HG03139 (cell line): ENCODE results near the gene TERF2IP.
A peak's percentile ranks its signal among the peaks of the same experiment; 100 is the strongest.

ENCODE experiments used
- ATAC-seq: cut with Tn5 transposase; IDR thresholded peaks from one replicate; pipeline ENCODE4 v1.9.1; 2021; ENCODE audit not compliant: unreplicated experiment

Gene TERF2IP

GRCh38 chr16:75647492-75648264 is at the start of gene TERF2IP, which contains the start of gene KARS1:
TERF2IP (plus strand) TSS chr16:75647773; CDS start chr16:75647883, 110 bp downstream.
KARS1 (minus strand) TSS chr16:75647665; CDS start chr16:75647639, 26 bp downstream.
- peak; percentile 85 for ATAC-seq

DNA sequence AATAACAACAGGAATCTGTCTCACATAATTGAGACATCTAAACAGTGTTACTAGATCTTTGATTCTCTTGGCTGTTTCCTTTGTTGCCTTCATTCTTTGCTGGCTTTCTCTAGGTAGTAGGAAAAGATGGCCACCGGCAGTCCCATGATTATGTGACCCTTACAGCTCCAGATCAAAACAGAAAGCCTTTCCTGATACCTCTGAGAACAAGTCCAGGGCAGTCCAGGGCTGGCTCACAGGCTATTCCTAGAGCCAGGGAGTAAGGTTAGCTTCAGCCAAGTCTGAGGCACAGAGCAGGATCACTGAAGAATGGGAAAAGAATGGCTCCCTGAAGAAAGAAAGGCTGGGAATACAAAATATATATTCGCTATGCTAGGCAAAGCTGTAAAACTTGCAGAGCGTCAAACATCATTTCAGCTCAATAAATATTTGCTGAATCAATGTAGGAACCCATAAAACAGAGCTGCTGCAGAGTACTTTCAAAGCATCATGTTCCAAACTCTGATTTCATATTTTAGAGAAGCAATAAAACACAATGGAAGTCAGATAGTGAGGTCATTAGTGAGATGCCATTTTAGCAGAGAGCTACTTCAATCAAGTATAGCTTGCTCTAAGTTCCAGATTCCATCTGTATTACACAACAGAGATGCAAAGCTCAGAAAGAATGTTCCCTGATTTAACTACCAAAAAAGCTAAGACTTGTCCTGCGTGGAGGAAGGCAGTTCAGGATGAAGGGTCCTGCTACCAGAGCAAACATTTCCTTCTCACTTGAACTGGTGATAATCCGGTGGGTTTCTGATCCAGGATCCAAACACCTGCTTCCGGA is 47.9 kb upstream of the TERF2IP start:
- ATAC-seq = no peak

DNA sequence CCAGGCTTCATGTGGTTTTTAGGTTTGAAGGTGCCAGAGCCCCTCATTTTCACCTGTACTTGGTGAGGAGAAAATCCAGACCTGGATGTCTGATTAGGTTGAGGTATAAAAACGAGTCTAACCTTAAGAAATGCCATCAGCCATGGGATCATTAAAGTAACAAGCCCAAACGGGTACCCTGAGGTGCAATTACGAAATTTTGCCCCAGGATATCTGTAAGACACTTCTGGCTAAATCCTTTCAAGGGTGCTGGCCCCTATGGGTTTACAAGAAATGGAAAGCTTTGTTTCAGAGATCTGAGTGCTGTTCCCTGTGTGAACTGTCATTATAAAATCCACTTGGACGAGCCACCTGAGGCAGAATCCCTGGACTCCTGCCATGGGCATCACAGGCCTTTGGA is 44.3 kb upstream of the TERF2IP start:
- no peak for ATAC-seq

DNA sequence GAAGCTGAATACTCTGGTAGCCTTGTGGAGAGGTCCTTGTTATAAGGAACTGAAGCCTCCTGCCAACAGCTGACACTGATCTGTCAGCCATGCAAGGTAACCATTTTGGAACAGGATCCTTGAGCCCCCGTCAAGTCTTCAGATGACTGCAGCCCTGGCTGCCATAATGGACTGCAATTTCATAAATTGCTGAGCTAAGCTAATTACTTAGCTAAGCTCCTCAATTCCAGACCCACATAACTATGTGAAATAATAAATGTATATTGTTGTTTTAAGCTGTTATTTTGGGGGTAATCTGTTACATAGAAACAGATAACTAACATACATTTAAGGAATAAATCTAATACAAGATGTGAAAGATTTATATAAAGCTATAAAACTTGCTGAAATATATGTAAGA is 41.1 kb upstream of the TERF2IP start:
- ATAC-seq = no peak

GRCh38 chr16:75614066-75614897 is 33.3 kb upstream of the TERF2IP start:
- no peak for ATAC-seq

GRCh38 chr16:75615619-75616018 is 32.0 kb upstream of the TERF2IP start:
- ATAC-seq = no peak

GRCh38 chr16:75616521-75617010 is 31.0 kb upstream of the TERF2IP start:
- no peak for ATAC-seq

DNA sequence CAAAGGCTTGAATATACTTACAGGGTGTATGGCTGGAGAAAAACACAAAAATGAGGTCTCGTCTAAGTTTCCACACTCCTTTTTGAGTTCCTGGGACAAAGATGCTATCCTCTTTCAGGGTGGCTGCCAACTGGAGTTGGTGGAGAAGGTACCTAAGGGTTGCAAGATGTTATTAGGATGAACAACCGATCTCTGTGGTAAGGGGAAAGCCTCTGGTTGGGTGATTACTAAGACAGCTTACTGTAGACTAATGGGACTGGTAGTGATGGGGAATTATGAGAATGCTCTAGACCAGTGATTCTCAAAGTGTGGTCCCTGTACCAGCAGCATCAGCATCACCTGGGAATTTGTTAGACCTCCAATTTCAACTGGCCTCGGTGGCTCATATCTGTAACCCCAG is 30.5 kb upstream of the TERF2IP start:
- ATAC-seq = no peak

DNA sequence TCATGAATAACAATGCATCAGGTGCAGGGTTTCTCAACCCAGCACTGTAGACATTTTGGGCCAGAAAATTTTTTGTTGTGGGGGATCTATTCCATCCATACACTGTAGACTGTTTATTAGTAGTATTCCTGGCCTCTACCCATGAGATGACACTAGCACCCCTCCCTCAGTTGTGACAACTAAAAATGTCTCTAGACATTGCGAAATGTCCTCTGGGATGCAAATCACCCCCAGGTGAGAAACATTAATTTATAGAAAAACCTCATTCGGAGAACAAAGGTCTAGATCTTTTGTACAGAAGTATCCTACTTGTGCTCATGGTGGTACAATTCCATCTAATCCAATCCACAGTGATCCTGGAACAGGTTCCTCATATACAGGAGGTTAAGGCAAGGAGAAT is 28.8 kb upstream of the TERF2IP start:
- ATAC-seq = no peak

- no peak for ATAC-seq
Measured at GRCh38 chr16:75620326-75621169, 27.0 kb upstream of the TERF2IP start.

DNA sequence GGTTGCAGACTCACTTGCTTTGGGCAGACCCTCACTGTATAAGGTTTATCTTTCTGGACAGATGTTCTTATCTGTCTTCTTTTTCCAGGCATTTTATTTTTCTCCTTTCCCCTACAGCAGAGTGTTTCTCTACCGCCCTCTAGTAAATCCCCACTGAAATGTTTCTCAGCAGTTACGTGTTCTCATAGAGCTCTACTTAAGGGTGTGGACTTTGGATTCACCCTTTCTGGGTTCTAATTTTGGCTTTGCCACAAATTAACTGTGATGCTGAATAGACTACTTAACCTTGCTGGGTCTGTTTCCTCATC is 26.4 kb upstream of the TERF2IP start:
- ATAC-seq = no peak

DNA sequence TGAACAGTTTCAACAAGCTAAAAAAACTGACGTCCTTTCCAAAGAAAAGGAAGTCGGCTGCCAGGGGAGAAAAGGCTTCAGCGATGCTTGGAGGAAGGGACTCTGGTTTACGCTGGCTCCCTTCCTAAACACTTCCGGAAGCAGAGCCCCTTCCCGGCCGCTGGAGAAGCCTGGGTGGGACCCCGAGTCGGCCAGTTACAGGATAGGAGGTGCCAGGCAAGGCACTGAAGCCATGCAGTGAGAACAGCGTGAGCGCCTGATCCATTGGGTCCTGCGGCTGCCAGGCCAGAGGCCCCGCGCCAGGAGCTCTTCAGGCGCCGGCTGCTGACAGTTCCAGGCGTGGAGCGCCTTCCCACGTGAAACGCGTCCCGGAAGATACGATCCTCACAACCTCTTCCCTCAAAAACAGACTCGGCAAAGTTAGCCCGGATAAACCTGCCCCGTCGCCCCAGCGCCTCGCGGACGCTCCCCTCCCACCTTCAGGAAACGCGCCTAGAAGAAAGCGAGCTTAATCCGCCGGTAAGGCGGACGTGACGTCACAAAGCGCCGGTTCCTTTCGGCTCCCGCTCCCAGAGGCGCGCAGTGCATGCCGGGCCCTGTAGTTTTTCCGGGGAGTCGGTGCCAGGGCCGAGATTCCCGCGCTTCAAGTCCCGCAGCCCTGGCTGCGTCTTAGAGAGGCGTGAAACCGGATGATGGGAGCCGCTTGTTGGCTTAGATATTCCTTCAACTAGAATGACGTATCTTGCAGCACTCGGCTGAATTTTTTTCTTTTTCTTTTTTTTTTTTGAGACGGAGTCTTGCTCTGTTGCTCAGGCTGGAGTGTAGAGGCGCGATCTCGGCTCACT is 24.6 kb upstream of the TERF2IP start, which contains the start of gene ADAT1:
Gene ADAT1 (minus strand): TSS at position 521 of the 845 bp plus-strand sequence. CDS start 2,482 bp downstream, outside the sequence.
- ATAC-seq = peak; percentile 96

- ATAC-seq = no peak
Measured at GRCh38 chr16:75624921-75625334, 22.6 kb upstream of the TERF2IP start.

GRCh38 chr16:75626806-75627205 is 20.8 kb upstream of the TERF2IP start:
- no peak for ATAC-seq

DNA sequence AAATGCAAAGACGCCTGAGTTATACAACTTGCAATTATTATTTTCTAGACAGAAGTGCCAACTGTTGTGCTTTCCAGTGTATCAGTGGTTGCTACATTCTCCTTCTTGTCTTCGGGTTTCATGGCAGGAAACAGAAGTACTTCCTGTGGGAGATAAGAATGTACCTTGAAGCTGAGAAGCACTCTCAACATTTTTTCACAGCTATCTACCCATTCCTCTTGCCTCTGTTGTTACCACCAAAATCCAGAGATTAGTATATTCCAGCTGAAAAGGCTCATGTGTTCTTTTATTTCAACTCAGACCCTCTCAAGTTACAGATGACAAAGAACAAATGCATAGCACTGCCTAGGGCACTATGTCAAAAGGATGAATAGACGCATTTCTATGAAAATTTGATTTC is 19.7 kb upstream of the TERF2IP start:
- no peak for ATAC-seq

DNA sequence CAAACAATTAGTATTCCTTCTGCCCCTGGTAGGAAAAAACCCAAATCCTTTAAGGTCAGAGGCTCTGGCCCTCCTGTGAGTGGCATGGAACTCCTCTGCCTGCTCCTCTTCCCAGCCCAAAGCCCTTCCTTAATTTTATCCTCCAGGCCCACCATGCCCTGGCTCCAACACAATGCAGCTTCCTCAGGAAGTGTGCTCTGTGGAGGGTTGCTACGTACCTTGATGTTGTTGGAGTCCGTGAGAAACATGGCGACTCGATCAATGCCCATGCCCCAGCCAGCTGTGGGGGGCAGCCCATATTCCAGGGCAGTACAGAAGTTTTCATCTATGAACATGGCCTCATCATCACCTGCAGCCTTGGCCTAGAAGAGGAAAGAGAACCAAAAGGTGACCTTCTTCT is 19.2 kb upstream of the TERF2IP start:
- no peak for ATAC-seq

DNA sequence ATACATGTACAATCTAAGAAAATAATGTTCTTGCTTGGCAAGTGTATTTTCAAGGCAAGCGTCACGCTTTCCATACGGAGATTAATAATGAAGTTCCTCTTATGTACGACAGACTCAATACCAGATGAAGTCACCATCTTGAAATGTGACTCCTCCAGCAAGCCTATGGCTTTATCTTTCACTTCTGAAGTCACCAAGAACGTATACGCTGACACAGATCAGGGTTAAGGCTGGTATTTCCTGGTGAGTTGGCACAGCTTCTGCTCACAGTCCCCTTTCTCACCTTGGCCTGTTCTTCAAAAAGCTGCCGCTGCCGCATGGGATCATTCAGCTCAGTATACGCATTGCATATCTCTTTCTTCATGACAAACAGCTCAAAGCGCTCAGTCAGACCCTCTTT is 18.4 kb upstream of the TERF2IP start:
- ATAC-seq = no peak

DNA sequence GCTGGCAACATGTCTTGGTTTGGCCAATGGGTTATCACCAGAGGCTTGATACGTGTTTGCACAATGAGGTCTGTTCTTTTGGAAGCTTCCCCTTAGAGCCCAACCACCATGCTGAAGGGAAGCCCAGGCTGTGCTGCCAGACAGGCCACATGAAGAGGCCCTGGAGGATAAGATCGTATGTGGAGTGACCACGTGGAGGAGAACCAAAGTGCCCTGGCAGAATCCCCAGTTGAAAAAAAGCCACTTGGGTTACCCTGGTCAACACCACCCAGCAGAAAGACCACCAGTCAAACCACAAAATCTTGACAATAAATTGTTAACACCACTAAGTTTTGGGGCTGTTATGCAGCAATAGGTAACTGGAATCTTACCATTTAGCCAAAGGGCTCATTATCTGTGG is 17.5 kb upstream of the TERF2IP start:
- no peak for ATAC-seq

DNA sequence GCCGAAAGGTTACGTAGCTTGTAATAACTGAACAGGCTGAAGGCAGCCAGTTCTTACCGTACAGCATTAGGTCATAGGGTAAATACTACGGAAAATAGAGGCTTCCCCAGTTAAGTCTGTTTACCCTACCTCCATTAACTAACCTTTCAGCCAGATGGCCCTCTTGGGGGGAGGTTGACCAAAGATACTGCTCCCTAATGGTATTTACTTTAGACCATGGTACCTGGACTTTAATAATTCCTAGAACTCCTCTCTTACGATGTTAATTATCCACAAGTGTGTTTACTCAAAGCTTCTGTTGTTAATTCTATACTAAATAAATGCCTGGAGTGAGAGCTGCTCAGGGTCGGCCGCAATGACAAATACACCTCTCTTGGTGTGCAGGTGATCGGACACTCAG is 14.7 kb upstream of the TERF2IP start:
- ATAC-seq = no peak
